Ishikawa (cell line): ENCODE data around the gene SMYD3.

Experiments
- CEBPB ChIP-seq: IDR thresholded peaks from 2 replicates; pipeline ENCODE4 v1.6.1; 2012
- CREB1 ChIP-seq: IDR thresholded peaks from 2 replicates; pipeline ENCODE4 v1.6.1; 2012; ENCODE audit warnings: low read depth
- EGR1 ChIP-seq: IDR thresholded peaks from 2 replicates; pipeline ENCODE4 v1.6.1; 2012
- EP300 ChIP-seq: IDR thresholded peaks from 2 replicates; pipeline ENCODE4 v1.6.1; 2012; ENCODE audit warnings: borderline replicate concordance
- FOXM1 ChIP-seq: IDR thresholded peaks from 2 replicates; pipeline ENCODE4 v1.6.1; 2012; ENCODE audit warnings: low read depth, borderline replicate concordance
- NFIC ChIP-seq: IDR thresholded peaks from 2 replicates; pipeline ENCODE4 v1.6.1; 2012
- RAD21 ChIP-seq: IDR thresholded peaks from 2 replicates; pipeline ENCODE4 v1.6.1; 2012; ENCODE audit warnings: low read depth
- REST ChIP-seq: IDR thresholded peaks from 2 replicates; pipeline ENCODE4 v1.6.1; 2012; ENCODE audit warnings: low read depth, mild to moderate bottlenecking
- TAF1 ChIP-seq: IDR thresholded peaks from 2 replicates; pipeline ENCODE4 v1.6.1; 2012; ENCODE audit warnings: low read depth, mild to moderate bottlenecking
- TCF12 ChIP-seq: IDR thresholded peaks from 2 replicates; pipeline ENCODE4 v1.6.1; 2012; ENCODE audit warnings: low read depth
- TEAD4 ChIP-seq: IDR thresholded peaks from 2 replicates; pipeline ENCODE4 v1.6.1; 2012
- USF1 ChIP-seq: IDR thresholded peaks from 2 replicates; pipeline ENCODE4 v1.6.1; 2012
- YY1 ChIP-seq: IDR thresholded peaks from 2 replicates; pipeline ENCODE4 v1.6.1; 2012; ENCODE audit warnings: low read depth
- ZBTB7A ChIP-seq: IDR thresholded peaks from 2 replicates; pipeline ENCODE4 v1.6.1; 2012; ENCODE audit warnings: low read depth
- TF ChIP-seq, protein P1 (sequence below): IDR thresholded peaks from 2 replicates; pipeline ENCODE4 v1.6.1; 2012

Gene SMYD3

DNA sequence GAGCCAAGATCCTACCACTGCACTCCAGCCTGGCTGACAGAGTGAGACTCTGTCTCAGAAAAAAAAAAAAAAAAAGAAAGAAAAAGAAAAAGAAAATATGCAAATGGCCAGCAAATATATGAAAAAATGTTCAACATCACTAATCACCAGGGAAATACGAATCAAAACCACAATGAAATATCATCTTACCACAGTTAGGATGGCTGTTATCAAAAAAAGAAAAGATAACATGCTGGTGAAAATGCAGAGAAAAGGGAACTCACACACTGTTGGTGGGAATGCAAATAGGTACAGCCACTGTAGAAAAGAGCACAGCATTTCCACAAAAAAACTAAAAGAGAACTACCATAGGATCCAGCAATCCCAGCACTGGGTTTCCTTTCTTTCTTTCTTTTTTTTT, 477.5 kb downstream of the SMYD3 start:
- TF ChIP-seq FOXM1 (no peak), NFIC (no peak), CEBPB (no peak), YY1 (no peak), USF1 (no peak), TEAD4 (no peak), REST (no peak), ZBTB7A (no peak), EGR1 (no peak), RAD21 (no peak), TAF1 (no peak), TCF12 (no peak), EP300 (no peak), CREB1 (no peak)
- TF ChIP-seq, protein P1, sequence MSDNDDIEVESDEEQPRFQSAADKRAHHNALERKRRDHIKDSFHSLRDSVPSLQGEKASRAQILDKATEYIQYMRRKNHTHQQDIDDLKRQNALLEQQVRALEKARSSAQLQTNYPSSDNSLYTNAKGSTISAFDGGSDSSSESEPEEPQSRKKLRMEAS = no peak

DNA sequence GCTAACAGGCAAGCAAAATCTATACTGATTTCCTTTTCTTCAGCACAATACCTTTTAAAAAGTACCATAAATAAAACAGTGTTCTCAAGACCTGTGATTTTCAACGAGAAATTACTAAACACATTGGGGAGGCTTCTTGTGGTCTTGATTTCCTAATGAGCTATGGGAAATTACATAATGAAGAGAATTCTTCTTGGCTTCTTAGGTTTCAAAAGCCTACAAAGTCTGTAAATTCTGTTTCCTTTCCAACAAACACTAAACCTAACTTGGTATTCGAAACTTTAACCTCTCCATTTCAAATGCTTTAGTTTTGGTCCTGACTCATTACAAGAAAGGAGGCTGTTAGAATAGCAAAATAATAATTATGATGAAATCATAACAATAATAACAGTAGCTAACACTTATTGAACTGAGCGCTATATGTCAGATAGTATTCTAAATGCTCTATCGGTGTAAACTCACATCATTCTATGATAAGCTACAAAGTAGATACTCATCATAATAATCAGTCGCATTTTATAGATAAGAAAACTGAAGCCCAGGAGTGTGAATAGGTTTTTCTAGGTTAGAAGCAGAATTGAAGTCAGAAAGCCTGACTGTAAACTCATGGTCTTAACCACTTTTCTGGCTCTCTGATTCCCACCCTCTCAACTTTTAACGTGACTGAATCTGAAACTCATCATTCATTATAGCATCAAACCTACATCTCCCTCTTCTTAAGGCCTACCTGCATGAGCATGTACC, 486.7 kb downstream of the SMYD3 start:
- TF ChIP-seq CEBPB (no peak), RAD21 (no peak), TAF1 (no peak), TEAD4 (no peak), REST (no peak), USF1 (no peak), ZBTB7A (no peak), CREB1 (no peak), FOXM1 (no peak), TCF12 (no peak), NFIC (no peak), YY1 (no peak), EGR1 (no peak), EP300 (no peak)
- TF ChIP-seq, protein P1 = no peak

GRCh38 chr1:246018146-246018545, 488.9 kb downstream of the SMYD3 start:
- TF ChIP-seq RAD21 (no peak), YY1 (no peak), TCF12 (no peak), ZBTB7A (no peak), NFIC (no peak), TEAD4 (no peak), USF1 (no peak), CEBPB (no peak), REST (no peak), EGR1 (no peak), EP300 (no peak), TAF1 (no peak), CREB1 (no peak), FOXM1 (no peak)
- TF ChIP-seq, protein P1 = no peak

DNA sequence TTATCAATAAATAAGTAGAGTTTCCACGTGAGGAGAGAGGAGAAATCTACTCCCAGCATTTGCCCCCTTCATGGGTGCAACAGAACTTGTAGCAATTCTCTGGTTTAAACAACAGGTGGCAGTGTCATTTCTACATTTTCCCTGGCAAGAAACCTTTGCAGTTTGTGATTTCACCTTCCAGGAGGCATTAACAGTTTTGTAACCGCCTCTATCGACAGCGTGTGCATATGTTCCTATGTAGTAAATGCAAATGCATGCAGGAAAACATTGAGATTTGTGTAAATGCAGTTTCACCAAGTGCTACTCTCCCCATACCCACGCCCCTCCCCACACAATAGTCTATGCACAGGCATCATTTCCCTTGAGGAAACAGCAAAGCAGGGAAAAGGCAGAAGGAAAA, 494.7 kb downstream of the SMYD3 start:
- TF ChIP-seq RAD21 (peak; percentile 69), CREB1 (no peak)
